GM18907 (cell line): ENCODE results near the gene ABTB2.
"Not testable (repeated sequence)": the region's sequence is repeated elsewhere in the genome, so short reads cannot be mapped to it uniquely, and the experiment has no call there.

Experiments
- ATAC-seq: cut with Tn5 transposase; IDR thresholded peaks from one replicate; pipeline ENCODE4 v1.9.1; 2021; ENCODE audit warnings: mild to moderate bottlenecking, moderate library complexity; ENCODE audit not compliant: unreplicated experiment

Gene ABTB2

DNA sequence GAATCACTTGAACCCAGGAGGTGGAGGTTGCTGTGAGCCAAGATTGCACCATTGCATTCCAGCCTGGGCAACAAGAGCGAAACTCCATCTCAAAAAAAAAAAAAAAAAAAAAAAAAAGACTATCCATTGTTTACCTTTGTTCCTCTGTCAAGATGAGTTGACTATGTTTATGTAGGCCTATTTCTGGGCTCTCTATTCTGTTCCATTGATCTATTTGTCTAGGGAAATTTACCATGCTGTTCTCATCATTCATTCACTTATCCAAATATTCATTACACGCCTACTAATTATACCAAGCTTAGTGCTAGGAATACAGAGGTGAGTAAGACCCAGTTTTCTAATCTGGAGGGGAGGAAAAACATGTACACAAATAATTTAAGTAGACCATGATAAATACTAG is 139.1 kb downstream of the ABTB2 start:
- ATAC-seq = not testable (repeated sequence)

DNA sequence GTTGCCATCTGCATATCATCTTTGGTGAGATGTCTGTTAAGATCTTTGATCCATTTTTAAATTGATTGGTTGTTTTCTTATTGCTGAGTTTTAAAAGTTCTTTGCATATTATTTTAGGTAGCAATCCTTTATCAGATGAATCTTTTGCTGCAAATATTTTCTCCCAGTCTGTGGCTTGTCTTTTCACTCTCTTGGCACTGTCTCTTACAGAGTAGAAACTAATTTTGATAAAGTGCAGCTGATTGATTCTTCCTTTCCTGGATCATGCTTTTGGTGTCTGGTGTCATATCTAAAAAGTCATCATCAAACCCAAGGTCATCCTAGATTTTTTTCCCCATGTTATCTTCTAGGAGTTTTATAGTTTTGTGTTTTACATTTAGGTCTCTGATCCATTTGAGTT is 139.7 kb downstream of the ABTB2 start:
- ATAC-seq = no peak

DNA sequence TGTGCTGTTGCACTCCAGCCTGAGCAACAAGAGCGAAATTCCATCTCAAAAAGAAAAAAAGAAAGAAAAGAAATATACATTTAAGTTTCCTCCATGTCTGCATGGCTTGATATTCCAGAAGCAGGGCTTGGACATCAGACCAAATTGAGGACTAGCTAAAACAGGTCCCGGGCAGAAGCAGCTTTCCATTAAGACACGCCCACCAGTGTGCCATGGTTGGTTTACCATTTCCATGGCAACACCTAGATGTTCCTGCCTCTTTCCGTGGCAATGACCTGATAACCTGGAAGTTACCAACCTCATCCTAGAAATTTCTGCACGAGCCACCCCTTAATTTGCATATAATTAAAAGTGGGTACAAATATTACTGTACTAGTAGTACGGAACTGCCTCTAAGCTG is 141.1 kb downstream of the ABTB2 start:
- no peak for ATAC-seq

- ATAC-seq = no peak
Measured at GRCh38 chr11:34215806-34216453, 141.9 kb downstream of the ABTB2 start.

DNA sequence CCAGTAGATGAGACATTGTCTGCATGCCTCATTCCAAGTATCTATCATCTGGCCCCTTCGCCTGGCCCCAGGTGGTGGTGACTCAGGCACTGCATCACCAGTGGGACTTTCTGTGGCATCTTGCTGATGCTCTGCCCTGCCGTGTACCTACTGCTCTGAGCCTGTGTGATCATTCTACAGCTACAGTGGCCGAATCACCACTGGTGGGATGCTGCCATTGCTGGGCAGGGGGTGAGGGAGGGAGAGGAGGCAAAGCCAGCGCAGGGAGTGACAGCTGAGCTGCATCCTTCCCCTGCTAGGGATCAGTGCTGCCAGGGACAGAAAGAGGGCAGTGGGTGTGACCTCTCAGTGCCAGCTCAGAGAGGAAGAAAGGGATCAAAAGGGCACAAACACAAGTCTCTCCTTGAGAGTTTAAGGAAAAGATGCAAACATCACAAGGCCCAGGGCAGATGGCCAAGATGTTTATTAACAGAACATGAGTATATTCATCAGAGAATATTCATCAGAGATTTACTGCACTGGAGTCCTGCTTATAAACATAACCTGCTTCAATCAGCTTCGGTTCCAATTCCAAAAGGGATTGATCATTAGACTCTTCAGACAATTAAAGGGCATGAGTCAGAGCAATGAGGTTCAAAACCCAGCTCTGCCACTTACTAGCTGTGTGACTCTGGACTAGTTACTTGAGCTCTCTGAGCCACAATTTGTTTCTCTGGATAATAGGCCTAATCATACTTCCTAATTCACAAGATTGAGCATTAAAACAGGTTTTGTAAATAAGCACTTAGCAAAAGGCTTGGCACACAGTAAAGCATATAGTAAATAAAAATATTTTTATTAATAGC is 142.6 kb downstream of the ABTB2 start:
- ATAC-seq = peak; percentile 78

DNA sequence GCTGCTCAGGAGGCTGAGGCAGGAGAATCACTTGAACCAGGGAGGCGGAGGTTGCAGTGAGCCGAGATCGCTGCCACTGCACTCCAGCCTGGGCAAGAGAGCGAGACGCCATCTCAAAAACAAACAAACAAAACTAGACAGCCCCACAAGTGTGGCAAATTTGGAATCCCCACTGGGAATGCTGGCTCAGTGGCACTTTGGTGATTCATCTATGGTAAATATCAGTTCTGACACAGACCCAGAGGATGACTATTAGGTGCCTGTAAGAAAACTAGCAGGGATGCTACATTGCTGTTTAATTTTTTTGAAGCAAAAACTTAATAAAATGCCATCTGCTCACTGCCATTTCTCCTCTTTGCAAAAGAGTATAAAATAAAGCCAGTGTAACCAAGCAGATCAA is 144.4 kb downstream of the ABTB2 start:
- no peak for ATAC-seq

DNA sequence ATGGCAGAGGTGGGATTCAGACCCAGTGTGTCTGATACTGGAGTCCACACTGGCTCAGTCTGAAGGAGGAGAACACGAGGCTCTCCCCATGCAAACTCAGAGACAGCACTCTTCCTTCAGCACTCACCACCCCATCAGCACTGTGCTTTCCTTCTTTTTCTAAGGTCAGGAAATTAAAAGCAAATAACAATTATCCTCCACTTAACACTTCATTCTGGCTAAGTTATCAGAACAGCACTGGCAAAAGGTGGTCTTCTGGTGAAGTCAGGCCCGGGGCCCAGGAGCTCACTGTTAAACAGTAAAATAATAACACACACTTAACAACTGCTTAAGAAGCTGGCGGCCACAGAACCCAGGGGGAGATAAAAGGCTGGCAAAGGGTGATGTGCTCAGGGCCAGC is 145.2 kb downstream of the ABTB2 start:
- no peak for ATAC-seq

DNA sequence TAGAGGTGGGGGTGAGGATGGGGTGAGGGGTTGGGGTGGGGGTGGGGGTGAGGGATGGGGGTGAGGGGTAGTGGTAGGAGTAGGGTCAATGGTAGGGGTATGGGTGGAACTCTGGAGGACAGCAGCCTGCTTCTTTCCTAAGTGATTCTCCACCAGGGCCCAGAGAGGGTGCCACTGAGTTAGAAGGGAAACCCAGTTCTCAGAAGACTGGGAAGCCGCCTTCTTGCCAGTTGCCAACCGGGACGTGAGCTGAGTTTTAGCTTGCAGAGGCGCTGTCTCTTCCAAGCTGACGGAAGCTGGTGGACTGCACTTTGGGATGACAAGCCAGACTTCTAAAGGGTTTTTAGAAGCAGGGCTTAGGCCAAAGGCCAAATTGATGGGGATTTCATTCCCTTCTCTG is 148.0 kb downstream of the ABTB2 start:
- ATAC-seq = no peak

DNA sequence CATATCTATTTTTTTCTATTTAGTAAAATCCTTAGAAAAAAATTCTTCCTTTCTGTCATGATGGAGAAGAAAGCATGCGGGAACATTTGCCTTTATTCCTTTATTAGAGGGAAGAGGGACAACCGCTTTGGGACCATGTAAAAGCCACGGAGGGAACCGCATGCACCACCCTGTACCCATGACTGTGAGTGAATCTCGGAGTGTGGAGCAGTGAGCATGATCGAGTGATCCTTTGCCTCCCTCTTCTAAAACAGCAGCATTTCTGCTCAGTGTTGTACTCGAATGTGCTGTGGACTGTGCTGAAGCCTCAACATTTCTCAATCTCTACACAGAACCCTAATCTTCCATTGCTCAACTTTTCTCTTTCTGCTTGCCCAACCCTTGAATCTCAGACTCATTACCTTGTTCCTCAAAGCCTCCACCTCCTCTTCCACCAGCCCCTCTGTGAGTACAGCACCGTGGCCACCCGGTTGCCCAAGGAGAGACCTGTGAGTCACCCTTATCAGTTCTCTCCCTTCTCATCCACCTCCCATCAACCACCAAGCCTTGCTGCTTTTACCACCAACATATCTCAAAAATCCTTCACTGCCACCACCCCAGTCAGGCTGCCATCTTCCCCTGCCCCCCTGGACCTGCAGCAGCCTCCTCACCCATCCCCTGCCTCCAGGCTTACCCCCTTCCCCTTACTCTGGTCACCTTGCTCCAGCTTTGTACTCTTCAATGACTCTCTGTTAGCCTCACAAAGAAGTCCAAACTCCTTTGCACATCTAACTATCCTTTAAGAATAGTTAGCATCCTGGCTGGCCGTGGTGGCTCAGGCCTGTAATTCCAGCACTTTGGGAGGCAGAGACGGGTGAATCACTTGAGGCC is 149.3 kb downstream of the ABTB2 start:
- no peak for ATAC-seq

DNA sequence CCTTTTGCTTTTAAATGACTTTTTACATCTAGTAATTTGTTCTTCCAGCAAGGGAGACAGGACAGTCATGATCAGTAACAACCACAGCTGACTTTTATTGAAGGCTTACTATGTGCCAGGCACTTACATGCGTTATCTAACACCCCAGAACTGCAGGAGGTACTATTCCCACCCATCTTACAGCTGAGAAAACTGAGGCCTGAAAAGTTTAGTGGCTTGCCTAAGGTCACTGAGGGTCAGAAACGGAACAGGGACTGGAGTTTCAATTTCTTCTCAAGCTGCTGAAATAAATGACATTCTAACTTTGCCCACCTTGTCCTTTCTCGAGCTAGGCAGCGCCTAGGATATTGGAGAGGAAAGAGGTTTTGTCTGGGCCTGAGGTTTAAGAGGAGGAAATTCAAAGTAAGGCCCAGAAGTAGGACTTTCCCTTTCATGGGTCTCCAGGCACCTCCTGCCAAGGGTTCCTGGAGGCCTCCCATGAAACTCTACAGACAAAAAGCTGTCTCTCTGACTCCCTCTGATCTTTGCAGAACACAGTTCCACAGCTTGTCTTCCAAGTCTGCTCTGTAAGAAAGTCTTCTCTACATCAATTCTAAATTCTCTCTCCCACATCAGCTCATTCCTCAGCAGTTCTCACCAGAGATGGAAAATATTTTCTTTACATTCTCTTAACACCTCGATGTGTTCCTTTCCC is 150.2 kb downstream of the ABTB2 start:
- ATAC-seq = no peak

GRCh38 chr11:34206407-34207300 is 151.2 kb downstream of the ABTB2 start:
- no peak for ATAC-seq

DNA sequence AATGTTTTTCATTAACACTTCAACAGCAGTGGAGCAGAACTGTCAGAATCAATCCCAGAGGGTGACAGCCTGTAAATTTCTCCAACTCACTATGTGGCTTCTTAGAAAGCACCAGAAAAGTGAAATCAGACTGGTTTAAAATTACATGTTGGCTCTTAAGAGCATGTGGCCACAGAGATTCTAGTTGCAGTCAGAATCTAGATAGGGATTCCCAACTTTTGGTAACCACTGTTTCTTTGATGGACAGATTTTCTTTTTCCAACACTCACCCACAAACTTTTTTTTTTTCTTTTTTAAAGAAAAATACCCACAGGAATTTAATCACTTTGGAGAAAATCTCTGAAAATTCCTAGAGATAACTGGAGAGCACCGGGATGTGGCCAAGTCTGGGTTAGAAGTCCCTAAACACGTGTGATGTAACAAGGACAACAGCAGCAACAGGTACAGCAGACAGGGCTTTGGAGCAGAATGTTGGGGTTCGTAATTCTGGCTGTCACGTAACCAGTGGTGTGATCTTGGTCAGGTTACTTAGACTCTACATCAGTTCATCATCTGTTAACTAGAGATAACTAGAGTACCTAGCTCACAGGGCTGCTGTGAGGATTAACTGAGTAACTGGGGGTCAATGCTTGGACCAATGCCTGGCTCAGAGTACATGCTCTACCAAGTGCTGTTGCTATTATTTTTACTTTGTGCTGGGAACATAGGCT is 152.3 kb downstream of the ABTB2 start:
- no peak for ATAC-seq

DNA sequence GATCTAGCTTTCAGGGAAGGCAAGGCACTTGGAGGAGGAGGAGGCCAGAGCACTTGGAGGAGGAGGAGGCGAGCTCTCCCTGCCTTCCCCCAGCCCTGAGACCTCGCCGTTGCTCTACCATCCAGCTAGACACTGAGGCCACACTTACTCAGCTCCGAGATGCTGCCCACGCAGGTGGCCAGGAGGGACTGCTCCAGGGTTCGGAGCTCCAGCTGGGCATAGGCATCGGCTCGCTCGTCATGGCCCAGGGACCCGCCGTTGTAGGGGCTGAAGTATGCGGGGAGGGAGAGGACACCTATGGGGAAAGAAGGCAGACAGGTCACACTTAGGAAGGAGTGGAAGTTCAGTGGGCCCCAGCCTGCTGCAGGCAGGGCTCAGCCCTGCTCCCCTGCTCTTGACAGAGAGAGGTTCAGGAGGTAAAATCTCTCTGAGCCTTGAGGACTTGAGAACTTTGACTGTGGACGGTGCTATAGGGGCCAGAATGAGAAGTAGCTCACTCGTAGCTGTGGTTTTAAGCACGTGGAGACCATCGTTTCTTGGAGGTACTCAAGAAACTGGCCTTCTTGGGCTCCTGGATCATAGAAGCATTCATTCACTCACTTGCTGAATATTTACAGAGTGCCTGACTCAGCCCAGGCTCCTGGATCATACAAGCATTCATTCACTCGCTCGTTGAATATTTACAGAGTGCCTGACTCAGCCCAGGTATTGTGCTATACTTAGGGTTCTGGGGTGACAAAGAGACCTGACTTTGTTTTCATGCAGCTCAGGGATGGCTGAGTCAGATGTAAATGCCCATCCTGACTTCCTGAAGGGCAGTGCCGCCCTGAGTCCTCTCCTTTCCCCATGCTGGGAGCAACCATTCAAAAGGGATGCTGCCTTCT is 153.2 kb downstream of the ABTB2 start:
- no peak for ATAC-seq

GRCh38 chr11:34203377-34203871 is 154.4 kb downstream of the ABTB2 start:
- ATAC-seq = peak; percentile 63

- ATAC-seq = no peak
Measured at GRCh38 chr11:34201129-34201528, 156.7 kb downstream of the ABTB2 start.

GRCh38 chr11:34199525-34199924 is 158.3 kb downstream of the ABTB2 start:
- ATAC-seq = no peak

DNA sequence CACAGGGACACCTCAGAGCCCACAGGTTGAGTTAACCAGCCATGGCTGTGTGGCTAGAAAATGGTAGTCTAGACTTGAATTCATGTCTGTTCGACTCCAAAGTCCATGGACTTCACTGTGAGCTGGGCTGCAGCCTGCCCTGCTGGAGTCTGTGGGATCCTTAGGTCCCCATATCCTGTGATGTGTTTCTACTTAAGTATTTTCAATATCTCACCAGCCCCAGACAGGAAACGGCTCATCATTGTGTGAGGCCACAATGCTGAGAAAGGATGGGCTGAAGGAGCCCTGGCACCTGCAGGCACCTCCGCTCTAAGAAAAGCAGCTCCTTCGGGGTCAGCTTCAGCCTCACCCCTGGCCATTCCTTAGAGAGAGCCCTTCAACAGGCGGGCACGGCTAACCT is 159.3 kb downstream of the ABTB2 start:
- ATAC-seq = no peak

- no peak for ATAC-seq
Measured at GRCh38 chr11:34197256-34197655, 160.6 kb downstream of the ABTB2 start.
